Activated T-helper 2 cell treated with anti-CD3 and anti-CD28 coated beads, Interferon-gamma antibody, Interleukin-2, Interleukin-4, amounts not matched to agents 10 μg/mL and 5 μg/mL and 100 μg/mL, durations not matched to agents 14 hours and 24 hours and 36 hours (primary cell): ENCODE data around the gene PSEN1. TPM values are rescaled to one million over a fixed set of nuclear protein-coding genes. Genes with fewer than 3 reads are reported as not detected.

Experiments
- DNase-seq: peaks from one replicate; pipeline ENCODE4 v3.0.0; 2021; ENCODE audit warnings: low spot score
- H3K27ac Mint-ChIP-seq: one replicate; pipeline ENCODE4 v1.8.0; 2021; ENCODE audit warnings: mixed read lengths
- H3K27me3 Mint-ChIP-seq: one replicate; pipeline ENCODE4 v1.8.0; 2021; ENCODE audit warnings: low read depth, mixed read lengths
- H3K36me3 Mint-ChIP-seq: one replicate; pipeline ENCODE4 v1.8.0; 2021; ENCODE audit warnings: low read depth, mixed read lengths
- H3K4me1 Mint-ChIP-seq: one replicate; pipeline ENCODE4 v1.8.0; 2021; ENCODE audit warnings: low read depth, mixed read lengths
- H3K4me3 Mint-ChIP-seq: one replicate; pipeline ENCODE4 v1.8.0; 2021; ENCODE audit warnings: low read depth, mild to moderate bottlenecking, moderate library complexity, mixed read lengths
- H3K9me3 Mint-ChIP-seq: one replicate; pipeline ENCODE4 v1.8.0; 2021; ENCODE audit warnings: mixed read lengths
- intact Hi-C: fragments of 100-400 bp; cut with micrococcal nuclease; formaldehyde crosslinking; loops from one replicate; pipeline ENCODE4 v1.15.1; 2023
- total RNA-seq: library from RNA; stranded (reverse); gene quantifications from 2 replicates; pipeline ENCODE4 v1.2.3, GENCODE V29; 2022

The PSEN1 gene
- total RNA-seq, 1 donor from 2014 or later = 36.5 TPM

DNA sequence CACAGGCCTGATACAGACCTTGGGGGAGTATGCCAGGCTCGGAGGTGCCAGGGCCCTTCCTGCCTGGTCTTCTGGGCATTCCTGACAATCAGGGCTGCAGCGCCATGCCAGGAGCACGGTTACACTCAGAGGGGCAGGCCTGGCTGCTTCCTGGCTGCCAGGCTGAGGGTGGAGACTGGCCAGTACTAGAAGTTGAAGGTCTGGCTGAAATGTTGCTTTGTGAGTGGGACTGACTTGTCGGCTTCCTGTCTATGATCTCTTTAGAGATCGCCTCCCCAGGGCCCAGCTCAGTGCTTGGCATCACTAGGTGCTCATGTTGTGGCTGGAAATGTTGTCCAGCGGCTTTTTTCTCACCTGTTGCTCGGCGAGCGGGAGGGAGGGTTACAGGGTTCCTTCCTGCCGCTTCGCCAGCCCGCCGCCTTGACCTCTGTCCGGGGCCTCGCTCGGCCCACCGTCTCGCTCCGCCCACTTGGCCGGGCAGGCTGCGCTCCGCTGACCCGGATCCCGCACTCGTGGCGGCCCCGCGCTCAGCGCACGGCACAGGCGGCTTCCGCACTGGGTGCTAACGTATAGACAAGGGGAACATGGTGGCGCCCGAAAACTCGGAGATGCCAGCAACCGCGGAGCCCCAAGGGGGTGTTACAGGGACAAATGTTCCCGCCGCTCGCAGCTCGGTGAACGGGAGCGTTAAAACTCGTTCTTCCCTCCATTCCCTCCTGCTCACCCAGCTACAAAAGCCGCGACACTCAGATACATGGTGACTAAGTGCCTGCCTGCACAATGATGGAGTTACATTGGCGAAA is 133.6 kb downstream of the PSEN1 start:
- no peak overlapping the region for H3K27ac Mint-ChIP-seq
- no peak for DNase-seq
- peaks cover 11% of the 10 kb centered on the region for H3K27me3 Mint-ChIP-seq

GRCh38 chr14:73272393-73272792 is 136.1 kb downstream of the PSEN1 start:
- no peak overlapping the region for H3K27ac Mint-ChIP-seq

More for the DNA sequence above, 133.6 kb downstream of the PSEN1 start:
- Mint-ChIP-seq H3K9me3 (no peaks in the 10 kb centered on the region), H3K4me1 (peaks cover 3% of the 10 kb centered on the region), H3K4me3 (peak overlapping the region; percentile 41), H3K36me3 (peaks cover 13% of the 10 kb centered on the region)
- intact Hi-C loops = no loop called here

More at GRCh38 chr14:73272393-73272792, 136.1 kb downstream of the PSEN1 start:
- no peaks in the 10 kb centered on the region for H3K9me3 Mint-ChIP-seq
- peaks cover 30% of the 10 kb centered on the region for H3K36me3 Mint-ChIP-seq
- H3K27me3 Mint-ChIP-seq = peaks cover 11% of the 10 kb centered on the region
- intact Hi-C loops = no loop called here
- no peak overlapping the region for H3K4me3 Mint-ChIP-seq
- H3K4me1 Mint-ChIP-seq = peaks cover 3% of the 10 kb centered on the region
- no peak for DNase-seq

Other genes with a start within 250 kb of the PSEN1 start
- gene DPF3, start 242.4 kb upstream of the PSEN1 start, total RNA-seq = 0.62 and 0.66 TPM in 2 replicates
- gene DCAF4, start 210.0 kb upstream of the PSEN1 start, total RNA-seq = 13.2 and 17.6 TPM in 2 replicates
- gene ZFYVE1, start 109.4 kb upstream of the PSEN1 start, total RNA-seq = 8.3 and 9.8 TPM in 2 replicates
- gene RBM25, start 78.0 kb upstream of the PSEN1 start, total RNA-seq = 114 and 121 TPM in 2 replicates
- gene PAPLN, start 101.0 kb downstream of the PSEN1 start, total RNA-seq = 0.67 and 0.75 TPM in 2 replicates